ENCODE data around the gene POMGNT2.
A peak's percentile ranks its signal among the peaks of the same experiment; 100 is the strongest.

The POMGNT2 gene

GRCh38 chr3:43043793-43044192, 62.1 kb downstream of the POMGNT2 start:
- no peak for DNase-seq (ENCODE audit: low spot score)

GRCh38 chr3:43043071-43043766, 62.7 kb downstream of the POMGNT2 start:
- DNase-seq (ENCODE audit: low spot score), result no peak

- DNase-seq (ENCODE audit: low spot score), result no peak
These were observed 64.4 kb downstream of the POMGNT2 start for GRCh38 chr3:43041517-43041916.

GRCh38 chr3:43038010-43038409, 67.9 kb downstream of the POMGNT2 start:
- no peak for DNase-seq (ENCODE audit: low spot score)

GRCh38 chr3:43036621-43037423, 69.1 kb downstream of the POMGNT2 start:
- no peak for DNase-seq (ENCODE audit: low spot score)

GRCh38 chr3:43035801-43036365, 70.0 kb downstream of the POMGNT2 start:
- DNase-seq (ENCODE audit: low spot score), result no peak

- no peak for DNase-seq (ENCODE audit: low spot score)
These were observed 71.0 kb downstream of the POMGNT2 start for GRCh38 chr3:43034911-43035310.

- no peak for DNase-seq (ENCODE audit: low spot score)
These were observed 71.7 kb downstream of the POMGNT2 start for GRCh38 chr3:43034200-43034599.

GRCh38 chr3:43032646-43033628, 72.9 kb downstream of the POMGNT2 start:
- no peak for DNase-seq (ENCODE audit: low spot score)

GRCh38 chr3:43031889-43032545, 73.9 kb downstream of the POMGNT2 start:
- DNase-seq (ENCODE audit: low spot score), result no peak

GRCh38 chr3:43031485-43031884, 74.4 kb downstream of the POMGNT2 start:
- DNase-seq (ENCODE audit: low spot score), result peak; percentile 4

GRCh38 chr3:43030162-43030935, 75.5 kb downstream of the POMGNT2 start:
- no peak for DNase-seq (ENCODE audit: low spot score)
